ENCODE measurements around the gene BPIFA1. TPM values are rescaled to one million over a fixed set of nuclear protein-coding genes. Genes with fewer than 3 reads are reported as not detected.

Gene BPIFA1
- total and polyA plus RNA-seq, 2 of the 8 experiments (the other 6 are each of a cell fraction or from before 2014, with no cell fraction given) = not detected

- H3K9me3 ChIP-seq (ENCODE audit: insufficient read depth in 2 of 2, low read depth in 1 of 2, low read length in 1 of 2) = no peaks in the 10 kb centered on the region
- DNase-seq (ENCODE audit: low read depth in 1 of 2, low spot score in 2 of 2) = no peak
- CTCF ChIA-PET (ENCODE audit: partially characterized antibody) = interaction anchor here (2.0 kb wide), 1 partner anchor 11 kb away, joined by 7 read pairs; no protein-coding TSS in a partner anchor
- TF ChIP-seq RFX5 (IDR thresholded peaks at IDR 0.05; ENCODE audit: borderline replicate concordance, low read depth, low read length) (no peak), USF2 (IDR thresholded peaks at IDR 0.05; ENCODE audit: low read length) (no peak), TBP (IDR thresholded peaks at IDR 0.05; ENCODE audit: low read depth, low read length) (no peak), BACH1 (IDR thresholded peaks at IDR 0.05; ENCODE audit: low read length) (no peak), SAP30 (IDR thresholded peaks at IDR 0.05; ENCODE audit: insufficient read depth, insufficient replicate concordance, low read length) (no peak), ATF2 (IDR thresholded peaks at IDR 0.05; ENCODE audit: low read length) (no peak), CBX5 (IDR thresholded peaks at IDR 0.05; ENCODE audit: low read depth, low read length) (no peak), RBBP5 (IDR thresholded peaks at IDR 0.05; ENCODE audit: borderline replicate concordance, low read depth, low read length) (no peak), TCF12 (IDR thresholded peaks at IDR 0.05; ENCODE audit: low read depth, low read length) (no peak), BRCA1 (IDR thresholded peaks at IDR 0.05; ENCODE audit: low read depth, low read length) (no peak), ASH2L (IDR thresholded peaks at IDR 0.05; ENCODE audit: low read length) (no peak), TEAD4 (IDR thresholded peaks at IDR 0.05; ENCODE audit: low read depth, low read length) (no peak)
These were observed 21.4 kb downstream of the BPIFA1 start for GRCh38 chr20:33257237-33257636.

More at GRCh38 chr20:33257237-33257636, 21.4 kb downstream of the BPIFA1 start:
- H4K20me1 ChIP-seq (replicated peaks in 1 of 2; ENCODE audit: control insufficient read depth in 1 of 2, insufficient read depth in 2 of 2, low read length in 2 of 2) = no peaks in the 10 kb centered on the region
- no peak overlapping the region for H2AK5ac ChIP-seq (ENCODE audit: low read depth, low read length)
- no peak overlapping the region; the same call in 1 of the 2 replicates for H2AFZ ChIP-seq (ENCODE audit: low read length)
- no peak overlapping the region for H4K8ac ChIP-seq (ENCODE audit: extremely low read depth, insufficient read depth, low read length)
- H3K4me1 ChIP-seq (replicated peaks in 1 of 4; ENCODE audit: control insufficient read depth in 3 of 4, insufficient read depth in 4 of 4, low read length in 3 of 4) = no peaks in the 10 kb centered on the region
- POLR2A ChIA-PET (ENCODE audit: partially characterized antibody) = interaction anchor here (1.2 kb wide), 1 partner anchor 13 kb away, joined by 4 read pairs; no protein-coding TSS in a partner anchor
- no peak overlapping the region for H3K9ac ChIP-seq (replicated peaks in 1 of 4; ENCODE audit: extremely low read depth in 1 of 4, low read depth in 3 of 4, low read length in 3 of 4)
- no peak overlapping the region for H2BK5ac ChIP-seq (ENCODE audit: low read depth, low read length)
- H4K91ac ChIP-seq (replicated peaks; ENCODE audit: insufficient read length, low read length) = no peak overlapping the region
- no peak overlapping the region for H3K4me3 ChIP-seq (ENCODE audit: extremely low read depth in 1 of 4, insufficient read depth in 2 of 4, low read depth in 3 of 4, low read length in 4 of 4)
- WGBS, 2 experiments (ENCODE audit: extremely low coverage in 1 of 2, insufficient coverage in 1 of 2, insufficient read length in 1 of 2, insufficient replicate concordance in 2 of 2, low coverage in 1 of 2, low lambda C conversion rate in 2 of 2, missing lambda C conversion rate in 1 of 2) = 88% methylated on average over 5 of the region's 5 CpGs; no CpG with 5 or more reads in 1 of the 2 experiments
- no peak overlapping the region for H3K4me2 ChIP-seq (ENCODE audit: insufficient read depth in 1 of 2, low read depth in 2 of 2, low read length in 2 of 2)
- no peaks in the 10 kb centered on the region for H3K23me2 ChIP-seq (ENCODE audit: low read depth, low read length)
- no peak overlapping the region for H3K4ac ChIP-seq (replicated peaks; ENCODE audit: insufficient read length, low read depth, low read length)
- H3K27me3 ChIP-seq (replicated peaks in 1 of 4; ENCODE audit: control insufficient read depth in 3 of 4, extremely low read depth in 1 of 4, insufficient read depth in 3 of 4, low read length in 3 of 4) = 0 out of 7 replicates have a peak, but pooled peaks cover 0 to 3% (median 0%) of the 10 kb centered on the region in 4 experiments
- no peak overlapping the region for H2BK120ac ChIP-seq (replicated peaks; ENCODE audit: low read depth, low read length)
- H3K79me1 ChIP-seq (ENCODE audit: low read depth, low read length) = no peaks in the 10 kb centered on the region
- FAIRE-seq = no peak
- no peak overlapping the region for H2BK12ac ChIP-seq (ENCODE audit: low read depth, low read length)
- no peak overlapping the region for H4K5ac ChIP-seq (ENCODE audit: insufficient read length, low read depth, low read length)
- no peak overlapping the region for H2BK15ac ChIP-seq (ENCODE audit: low read length)
- H3K79me2 ChIP-seq (ENCODE audit: control insufficient read depth in 1 of 2, insufficient read depth in 2 of 2, low read length in 2 of 2) = no peaks in the 10 kb centered on the region
- H3K23ac ChIP-seq (ENCODE audit: insufficient read length) = no peak overlapping the region
- no peak overlapping the region for H3K18ac ChIP-seq (ENCODE audit: extremely low read depth, low read length)
- H3K36me3 ChIP-seq (ENCODE audit: control insufficient read depth in 2 of 4, insufficient read depth in 4 of 4, low read length in 3 of 4) = no peaks in the 10 kb centered on the region
- H3K56ac ChIP-seq (replicated peaks; ENCODE audit: insufficient read length, low read depth, low read length) = no peak overlapping the region
- H2BK20ac ChIP-seq (ENCODE audit: low read length) = no peak overlapping the region
- no peak overlapping the region for H3K27ac ChIP-seq (ENCODE audit: low read depth, low read length)
- H3K14ac ChIP-seq (ENCODE audit: insufficient read length) = no peak overlapping the region
